Measurements from ENCODE around the gene PRDM4. TPM values are rescaled to one million over a fixed set of nuclear protein-coding genes. Genes with fewer than 3 reads are reported as not detected.
"Not testable (repeated sequence)": the region's sequence is repeated elsewhere in the genome, so short reads cannot be mapped to it uniquely, and the experiment has no call there.

The PRDM4 gene
- total and polyA plus RNA-seq, 2 of the 4 experiments (the other 2 are of a cell fraction): 20.1 to 26.7 TPM

DNA sequence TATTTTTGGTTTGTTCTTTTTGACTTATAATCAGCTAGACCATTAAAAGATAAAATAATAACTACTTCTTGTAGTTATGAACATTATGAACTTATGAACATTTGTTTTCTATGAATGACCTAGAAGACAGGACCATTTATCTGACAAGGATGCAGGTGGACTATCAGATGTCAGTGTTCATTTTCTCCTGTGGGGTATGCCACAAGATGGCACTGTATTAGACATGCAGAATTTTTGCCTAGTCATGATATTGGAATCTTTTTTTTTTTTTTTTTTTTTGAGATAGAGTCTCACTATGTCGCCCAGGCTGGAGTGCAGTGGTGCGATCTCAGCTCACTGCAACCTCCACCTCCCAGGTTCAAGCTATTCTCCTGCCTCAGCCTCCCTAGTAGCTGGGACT lies 65.2 kb downstream of the PRDM4 start:
- H3K4me1 ChIP-seq (ENCODE audit: control insufficient read depth, insufficient read depth, low read length); dilution Hi-C loops (cut with HindIII; ENCODE audit: low sequenced_read_pairs, unreplicated experiment); H2AK5ac ChIP-seq (ENCODE audit: low read depth, low read length); H4K91ac ChIP-seq (ENCODE audit: insufficient read depth, low read depth, low read length); H4K5ac ChIP-seq (ENCODE audit: low read depth, low read length); H3K27me3 ChIP-seq (ENCODE audit: control insufficient read depth, insufficient read depth, low read length); H3K4me2 ChIP-seq (ENCODE audit: low read depth, low read length); H3K4ac ChIP-seq (ENCODE audit: low read depth, low read length); H3K14ac ChIP-seq (replicated peaks; ENCODE audit: low read depth, low read length); H3K23ac ChIP-seq (ENCODE audit: low read depth, low read length); H3K9me1 ChIP-seq (ENCODE audit: insufficient read depth, low read length); H2AFZ ChIP-seq (replicated peaks; ENCODE audit: low read length, poor library complexity); H3K9ac ChIP-seq (ENCODE audit: low read depth, low read length); H2BK5ac ChIP-seq (ENCODE audit: low read depth, low read length, poor library complexity, severe bottlenecking); H2BK120ac ChIP-seq (ENCODE audit: low read depth, low read length); H4K20me1 ChIP-seq (ENCODE audit: insufficient read depth, low read length); H2BK20ac ChIP-seq (ENCODE audit: low read depth, low read length); H3K9me3 ChIP-seq (ENCODE audit: control insufficient read depth, insufficient read depth, low read length); H4K8ac ChIP-seq (ENCODE audit: low read depth in 2 of 2, low read length in 2 of 2); H3K4me3 ChIP-seq (ENCODE audit: insufficient read depth, low read depth, low read length); POLR2A ChIA-PET (ENCODE audit: unreplicated experiment); H3K27ac ChIP-seq (ENCODE audit: insufficient read depth, low read length); H3K56ac ChIP-seq (ENCODE audit: extremely low read depth, insufficient read depth, low read length); BruUV-seq (replicated peaks); H3K18ac ChIP-seq (ENCODE audit: low read depth, low read length); H2AK9ac ChIP-seq (replicated peaks; ENCODE audit: low read depth, low read length, poor library complexity); H2BK15ac ChIP-seq (ENCODE audit: low read depth, low read length): not testable (repeated sequence)
- H3K36me3 ChIP-seq (ENCODE audit: control insufficient read depth, insufficient read depth, low read length): peaks cover 56% of the 10 kb centered on the region
- CTCF ChIA-PET: interaction anchor here (0.6 to 1.4 kb wide), 4 partner anchors 16 to 718 kb away, joined by 3 to 5 read pairs (median 3); no protein-coding TSS in a partner anchor
- H3K79me1 ChIP-seq (ENCODE audit: low read depth in 1 of 2, low read length in 2 of 2): peaks cover 11 to 12% of the 10 kb centered on the region in 2 experiments; a peak in 3 of 4 replicates
- DNase-seq: peak; percentile 19
- intact Hi-C loops (cut with micrococcal nuclease): loop anchor here (1.0 kb wide), 1 partner anchor 190 kb away; no protein-coding TSS in a partner anchor
- peak; percentile 30; the same call in 1 of the 2 replicates for TF ChIP-seq SMC3 (IDR thresholded peaks at IDR 0.05; ENCODE audit: low read depth, low read length)
- TF ChIP-seq CTCF (conservative IDR thresholded peaks at IDR 0.05; ENCODE audit: low read depth, low read length): peak; percentile 39
- peak; percentile 86 for TF ChIP-seq NFE2L2 (IDR thresholded peaks at IDR 0.05; ENCODE audit: low read depth, low read length)
- TF ChIP-seq MAFK (IDR thresholded peaks at IDR 0.05; ENCODE audit: low read depth, low read length): peak; percentile 75
- WGBS, 2 experiments (ENCODE audit: extremely low coverage in 2 of 2, insufficient read length in 1 of 2): no CpG with 5 or more reads among the region's 2 CpGs
- in situ Hi-C loops (cut with MboI; ENCODE audit: low sequenced_read_pairs): loop anchor here (25.0 kb wide), 1 partner anchor 817 kb away; the partner anchor contains the start of gene FICD
- peak; percentile 62 for ATAC-seq (ENCODE audit: low read depth)
